H1 (cell line): ENCODE data around the gene PKM.

Experiments used
- BRCA1 ChIP-seq: IDR thresholded peaks from 2 replicates; pipeline ENCODE4 v1.6.1; 2012; ENCODE audit warnings: low read depth, low read length, improper control_type of control experiment
- CEBPB ChIP-seq: IDR thresholded peaks from 2 replicates; pipeline ENCODE4 v1.6.1; 2012; ENCODE audit warnings: low read depth, low read length
- CREB1 ChIP-seq: IDR thresholded peaks from 2 replicates; pipeline ENCODE4 v1.6.1; 2012; ENCODE audit warnings: inconsistent platforms
- FOSL1 ChIP-seq: IDR thresholded peaks from 2 replicates; pipeline ENCODE4 v1.6.1; 2011; ENCODE audit warnings: mild to moderate bottlenecking, low read depth, low read length, moderate library complexity; ENCODE audit not compliant: insufficient read depth
- HDAC2 ChIP-seq, 2 experiments: fragments of 300-600 bp in 1 of 2; sonication (generic) in 1 of 2; IDR thresholded peaks; 2 replicates each; pipeline ENCODE4 v1.6.1; 2011 to 2012; ENCODE audit warnings: low read depth in 2 of 2, low read length in 2 of 2, mild to moderate bottlenecking in 2 of 2, moderate library complexity in 2 of 2, borderline replicate concordance in 1 of 2, inconsistent platforms in 1 of 2
- JUN ChIP-seq: IDR thresholded peaks from 2 replicates; pipeline ENCODE4 v1.6.1; 2011; ENCODE audit warnings: low read depth, mild to moderate bottlenecking, improper control_type of control experiment, low read length
- POLR2A ChIP-seq, 2 experiments: IDR thresholded peaks; 1 replicate in 1 of 2; 2 replicates in 1 of 2; pipeline ENCODE4 v1.6.1; 2011; ENCODE audit warnings: low read depth in 2 of 2, low read length in 2 of 2, mild to moderate bottlenecking in 2 of 2; ENCODE audit errors: control extremely low read depth in 1 of 2
- POLR2AphosphoS5 ChIP-seq: IDR thresholded peaks from 2 replicates; pipeline ENCODE4 v1.6.1; 2011; ENCODE audit warnings: low read depth, low read length
- RXRA ChIP-seq: IDR thresholded peaks from 2 replicates; pipeline ENCODE4 v1.6.1; 2011; ENCODE audit warnings: low read depth, mild to moderate bottlenecking, low read length, moderate library complexity; ENCODE audit not compliant: insufficient read depth
- SIX5 ChIP-seq: IDR thresholded peaks from 2 replicates; pipeline ENCODE4 v1.6.1; 2011; ENCODE audit warnings: mild to moderate bottlenecking, low read depth, low read length
- TBP ChIP-seq: IDR thresholded peaks from 2 replicates; pipeline ENCODE4 v1.6.1; 2011; ENCODE audit warnings: low read depth, low read length, improper control_type of control experiment
- TF ChIP-seq, protein P1 (sequence below), 3 experiments: IDR thresholded peaks; 1 replicate in 2 of 3; 2 replicates in 1 of 3; pipeline versions ENCODE4 v1.5.1 to v1.6.1; 2011; ENCODE audit warnings: low read length in 3 of 3, mild to moderate bottlenecking in 3 of 3, inconsistent platforms in 2 of 3, low read depth in 1 of 3, moderate library complexity in 1 of 3; ENCODE audit not compliant: insufficient read depth in 1 of 3; ENCODE audit errors: control extremely low read depth in 1 of 3
- TF ChIP-seq, protein P2 (sequence below): IDR thresholded peaks from 2 replicates; pipeline ENCODE4 v1.6.1; 2011; ENCODE audit warnings: low read depth, mild to moderate bottlenecking, low read length; ENCODE audit not compliant: insufficient read depth
- TF ChIP-seq, protein P3 (sequence below): IDR thresholded peaks from 2 replicates; pipeline ENCODE4 v1.6.1; 2012; ENCODE audit warnings: inconsistent platforms

DNA sequence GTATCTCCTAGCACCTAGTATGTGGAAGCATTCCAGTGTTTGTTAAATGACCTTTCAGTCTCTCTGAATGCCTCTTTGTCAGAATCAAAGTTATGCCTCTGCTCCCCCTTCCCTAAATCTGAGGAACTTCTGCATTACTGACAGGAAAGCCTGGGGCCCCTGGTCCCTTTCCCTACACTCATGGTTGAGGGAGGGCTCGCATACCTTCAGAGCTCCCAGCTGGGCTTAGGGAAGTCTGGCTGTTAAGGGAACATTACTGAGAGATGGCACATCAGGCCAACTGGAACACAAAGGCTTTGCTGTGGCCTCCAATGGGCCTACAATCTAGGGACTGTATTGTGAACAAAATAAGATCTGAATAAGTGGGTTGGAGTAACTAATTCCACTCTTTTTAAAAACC lies 10.3 kb downstream of the PKM start:
- TF ChIP-seq, protein P1, sequence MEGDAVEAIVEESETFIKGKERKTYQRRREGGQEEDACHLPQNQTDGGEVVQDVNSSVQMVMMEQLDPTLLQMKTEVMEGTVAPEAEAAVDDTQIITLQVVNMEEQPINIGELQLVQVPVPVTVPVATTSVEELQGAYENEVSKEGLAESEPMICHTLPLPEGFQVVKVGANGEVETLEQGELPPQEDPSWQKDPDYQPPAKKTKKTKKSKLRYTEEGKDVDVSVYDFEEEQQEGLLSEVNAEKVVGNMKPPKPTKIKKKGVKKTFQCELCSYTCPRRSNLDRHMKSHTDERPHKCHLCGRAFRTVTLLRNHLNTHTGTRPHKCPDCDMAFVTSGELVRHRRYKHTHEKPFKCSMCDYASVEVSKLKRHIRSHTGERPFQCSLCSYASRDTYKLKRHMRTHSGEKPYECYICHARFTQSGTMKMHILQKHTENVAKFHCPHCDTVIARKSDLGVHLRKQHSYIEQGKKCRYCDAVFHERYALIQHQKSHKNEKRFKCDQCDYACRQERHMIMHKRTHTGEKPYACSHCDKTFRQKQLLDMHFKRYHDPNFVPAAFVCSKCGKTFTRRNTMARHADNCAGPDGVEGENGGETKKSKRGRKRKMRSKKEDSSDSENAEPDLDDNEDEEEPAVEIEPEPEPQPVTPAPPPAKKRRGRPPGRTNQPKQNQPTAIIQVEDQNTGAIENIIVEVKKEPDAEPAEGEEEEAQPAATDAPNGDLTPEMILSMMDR (IDR thresholded peaks at IDR 0.05; ENCODE audit: control extremely low read depth in 1 of 3, insufficient read depth in 1 of 3, low read depth in 1 of 3, low read length in 3 of 3), result no peak
- TF ChIP-seq BRCA1 (no peak), HDAC2 (IDR thresholded peaks at IDR 0.05; ENCODE audit: borderline replicate concordance in 1 of 2, low read depth in 2 of 2, low read length in 2 of 2) (no peak), SIX5 (no peak), POLR2AphosphoS5 (peak; percentile 53; the same call in 1 of the 2 replicates), CREB1 (no peak), RXRA (no peak), POLR2A (IDR thresholded peaks at IDR 0.05; ENCODE audit: control extremely low read depth in 1 of 2, low read depth in 2 of 2, low read length in 2 of 2) (no peak), TBP (no peak), CEBPB (no peak), FOSL1 (no peak), JUN (no peak)
- TF ChIP-seq, protein P2, sequence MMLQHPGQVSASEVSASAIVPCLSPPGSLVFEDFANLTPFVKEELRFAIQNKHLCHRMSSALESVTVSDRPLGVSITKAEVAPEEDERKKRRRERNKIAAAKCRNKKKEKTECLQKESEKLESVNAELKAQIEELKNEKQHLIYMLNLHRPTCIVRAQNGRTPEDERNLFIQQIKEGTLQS, result no peak
- TF ChIP-seq, protein P3, sequence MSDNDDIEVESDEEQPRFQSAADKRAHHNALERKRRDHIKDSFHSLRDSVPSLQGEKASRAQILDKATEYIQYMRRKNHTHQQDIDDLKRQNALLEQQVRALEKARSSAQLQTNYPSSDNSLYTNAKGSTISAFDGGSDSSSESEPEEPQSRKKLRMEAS, result no peak
